ENCODE data around the gene LRP1.

LRP1 gene

GRCh38 chr12:57127726-57128518, at the start of gene LRP1:
Gene LRP1, plus strand, starts transcription at chr12:57128483. Its CDS starts 482 bp downstream, at chr12:57128965.
- DNase-seq, result no peak

- DNase-seq, result peak; percentile 100
Measured at GRCh38 chr12:57078519-57079404, 49.5 kb upstream of the LRP1 start, which contains the start of gene NEMP1. Gene NEMP1, minus strand, starts transcription at chr12:57078791. Its CDS starts 46 bp downstream, at chr12:57078745.

DNA sequence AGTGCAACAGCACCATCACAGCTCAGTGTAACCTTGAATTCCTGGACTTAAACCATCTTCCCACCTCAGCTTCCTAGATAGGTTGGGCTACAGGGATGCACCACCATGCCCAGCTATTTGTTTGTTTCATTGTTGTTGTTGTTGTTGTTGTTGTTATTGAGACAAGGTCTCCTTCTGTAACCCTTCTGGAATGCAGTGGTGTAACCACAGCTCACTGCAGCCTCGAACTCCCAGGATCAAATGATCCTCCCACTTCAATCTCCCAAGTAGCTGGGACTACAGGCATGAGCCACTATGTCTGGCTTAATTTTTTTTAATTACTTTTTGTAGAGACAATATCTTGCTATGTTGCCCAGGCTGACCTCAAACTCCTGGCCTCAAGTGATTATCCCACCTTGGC, 48.5 kb upstream of the LRP1 start:
- DNase-seq, result no peak

GRCh38 chr12:57080855-57081254, 47.4 kb upstream of the LRP1 start:
- peak; percentile 23 for DNase-seq

- DNase-seq, result peak; percentile 84
Measured at GRCh38 chr12:57085999-57086492, 42.2 kb upstream of the LRP1 start.

- peak; percentile 82 for DNase-seq
Measured at GRCh38 chr12:57086493-57087009, 41.7 kb upstream of the LRP1 start.

DNA sequence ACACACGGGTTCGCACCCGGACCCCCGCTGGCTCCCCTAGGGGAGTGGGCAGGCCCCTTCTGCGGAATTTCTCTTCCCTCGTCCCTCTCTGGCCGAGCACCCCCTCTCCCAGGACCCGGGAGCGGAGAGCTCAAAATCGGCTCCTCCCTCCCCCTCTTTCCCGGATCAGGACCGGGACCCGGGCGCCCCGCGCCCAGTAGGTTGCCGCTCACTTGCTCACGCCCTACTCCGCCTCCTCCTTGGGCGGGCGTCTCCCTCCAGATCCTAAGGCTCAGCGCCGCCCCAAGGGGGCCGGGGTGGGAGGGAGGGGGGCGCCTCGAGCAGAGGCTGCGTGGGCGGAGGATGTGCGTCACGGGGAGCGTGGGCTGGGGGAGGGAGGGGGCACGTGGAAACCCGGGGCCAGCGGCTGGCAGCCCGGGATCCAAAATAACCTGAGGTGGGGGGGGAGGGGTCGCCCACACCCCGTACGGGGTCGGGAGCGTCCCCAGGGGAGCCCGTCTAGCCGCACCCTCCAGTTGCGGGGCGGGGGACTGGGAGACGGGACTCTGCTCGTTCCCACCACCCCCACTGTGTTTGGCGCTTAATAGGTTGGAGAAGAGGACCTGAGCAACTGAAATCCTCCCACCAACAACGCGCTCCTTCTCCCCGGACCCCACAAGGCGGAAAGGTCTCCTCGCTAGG, 41.1 kb upstream of the LRP1 start:
- DNase-seq, result peak; percentile 85

DNA sequence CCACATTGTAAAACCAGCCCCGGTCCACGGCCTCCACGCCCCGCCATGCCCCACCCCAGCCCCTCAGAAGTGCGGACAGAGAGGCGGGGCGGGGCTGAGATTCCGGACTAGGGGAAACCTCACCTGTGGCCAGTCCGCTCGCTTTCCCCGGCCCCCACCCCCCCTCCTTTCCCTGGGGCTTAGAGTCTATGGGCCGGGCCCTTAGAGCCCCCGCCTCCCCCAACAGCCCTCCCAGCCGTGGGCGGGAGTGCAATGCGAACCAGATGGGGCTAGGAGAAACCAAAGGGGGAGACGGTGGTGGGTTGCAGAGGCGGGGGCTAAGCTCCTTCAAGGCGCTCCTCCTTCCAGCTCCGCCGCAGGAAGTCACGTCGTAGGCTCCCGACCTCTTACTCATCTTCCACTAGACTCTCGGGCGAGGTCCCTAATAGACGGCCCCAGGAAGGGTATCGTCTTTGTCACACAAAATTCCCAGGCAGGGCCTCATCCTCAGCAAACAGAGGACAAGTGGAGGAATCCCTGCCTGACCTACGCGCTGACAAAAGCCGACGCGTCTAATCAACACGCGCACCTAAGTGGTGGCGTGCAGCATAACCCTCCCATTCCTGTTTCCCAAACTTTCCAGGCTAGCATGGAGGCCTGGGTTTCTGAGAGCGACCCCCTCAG, 40.5 kb upstream of the LRP1 start:
- peak; percentile 90 for DNase-seq

- peak; percentile 96 for DNase-seq
Measured at GRCh38 chr12:57088354-57089270, 39.7 kb upstream of the LRP1 start, which contains the start of gene NAB2. Gene NAB2, plus strand, starts transcription at chr12:57089114. Its CDS starts 158 bp downstream, at chr12:57089272.

GRCh38 chr12:57089271-57090245, 38.7 kb upstream of the LRP1 start:
- peak; percentile 80 for DNase-seq

DNA sequence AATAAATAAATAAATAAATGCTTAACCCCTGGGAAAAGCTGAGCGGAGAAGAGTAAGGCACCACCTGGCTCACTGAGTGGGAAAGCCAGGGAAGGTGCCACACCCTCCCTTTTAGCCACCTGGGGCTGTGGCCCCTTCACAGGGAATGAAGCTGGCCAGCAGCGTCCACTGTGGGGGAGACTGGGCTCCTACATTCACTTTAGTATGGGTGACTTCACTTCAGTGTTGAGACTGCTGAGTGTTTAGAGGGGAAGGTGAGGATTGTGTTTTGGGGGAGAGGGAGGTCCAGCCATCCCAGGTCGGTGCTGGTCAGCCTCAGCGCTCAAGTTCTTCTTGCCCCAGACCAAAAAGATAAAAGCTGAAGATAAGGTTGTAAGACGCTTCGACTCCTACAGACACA, 37.8 kb upstream of the LRP1 start:
- DNase-seq, result no peak

DNA sequence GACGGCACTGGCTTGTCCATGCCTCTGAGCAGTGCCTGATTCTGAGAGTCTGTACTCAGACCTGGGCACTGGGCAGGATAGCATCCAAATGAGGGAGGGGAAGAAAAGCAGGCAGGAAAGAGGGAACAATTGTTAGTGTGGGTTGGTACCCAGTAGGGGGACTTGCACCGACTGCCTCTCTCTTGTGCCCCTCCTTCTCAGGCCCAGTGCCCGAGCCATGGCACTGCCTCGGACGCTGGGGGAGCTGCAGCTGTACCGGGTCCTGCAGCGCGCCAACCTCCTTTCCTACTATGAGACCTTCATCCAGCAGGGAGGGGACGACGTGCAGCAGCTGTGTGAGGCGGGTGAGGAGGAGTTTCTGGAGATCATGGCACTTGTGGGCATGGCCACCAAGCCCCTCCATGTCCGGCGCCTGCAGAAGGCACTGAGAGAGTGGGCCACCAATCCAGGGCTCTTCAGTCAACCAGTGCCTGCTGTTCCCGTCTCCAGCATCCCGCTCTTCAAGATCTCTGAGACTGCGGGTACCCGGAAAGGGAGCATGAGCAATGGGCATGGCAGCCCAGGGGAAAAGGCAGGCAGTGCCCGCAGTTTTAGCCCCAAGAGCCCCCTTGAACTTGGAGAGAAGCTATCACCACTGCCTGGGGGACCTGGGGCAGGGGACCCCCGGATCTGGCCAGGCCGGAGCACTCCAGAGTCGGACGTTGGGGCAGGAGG, 37.2 kb upstream of the LRP1 start:
- DNase-seq, result no peak

- no peak for DNase-seq
Measured at GRCh38 chr12:57091638-57092528, 36.4 kb upstream of the LRP1 start.

- DNase-seq, result no peak
Measured at GRCh38 chr12:57092529-57092862, 35.8 kb upstream of the LRP1 start.

DNA sequence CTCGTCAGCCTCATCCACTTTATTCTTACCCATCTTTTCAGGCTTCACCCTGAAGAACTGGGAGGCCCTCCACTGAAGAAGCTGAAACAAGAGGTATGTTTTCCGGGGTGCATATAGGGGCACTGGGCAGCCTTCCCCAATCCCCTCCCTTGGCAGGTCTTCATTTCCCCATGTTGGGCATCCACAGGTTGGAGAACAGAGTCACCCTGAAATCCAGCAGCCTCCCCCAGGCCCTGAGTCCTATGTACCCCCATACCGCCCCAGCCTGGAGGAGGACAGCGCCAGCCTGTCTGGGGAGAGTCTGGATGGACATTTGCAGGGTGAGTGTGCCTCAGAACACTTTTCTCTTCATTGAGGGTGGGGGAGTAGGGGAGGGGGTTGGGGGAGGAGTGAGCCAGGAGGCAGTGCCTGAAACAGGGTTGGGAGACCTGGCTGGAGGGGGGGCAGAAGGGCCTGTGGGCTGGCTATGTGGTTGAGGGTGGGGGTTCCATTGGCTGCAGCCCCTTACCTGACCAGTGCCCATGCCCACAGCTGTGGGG, 35.3 kb upstream of the LRP1 start:
- no peak for DNase-seq

DNA sequence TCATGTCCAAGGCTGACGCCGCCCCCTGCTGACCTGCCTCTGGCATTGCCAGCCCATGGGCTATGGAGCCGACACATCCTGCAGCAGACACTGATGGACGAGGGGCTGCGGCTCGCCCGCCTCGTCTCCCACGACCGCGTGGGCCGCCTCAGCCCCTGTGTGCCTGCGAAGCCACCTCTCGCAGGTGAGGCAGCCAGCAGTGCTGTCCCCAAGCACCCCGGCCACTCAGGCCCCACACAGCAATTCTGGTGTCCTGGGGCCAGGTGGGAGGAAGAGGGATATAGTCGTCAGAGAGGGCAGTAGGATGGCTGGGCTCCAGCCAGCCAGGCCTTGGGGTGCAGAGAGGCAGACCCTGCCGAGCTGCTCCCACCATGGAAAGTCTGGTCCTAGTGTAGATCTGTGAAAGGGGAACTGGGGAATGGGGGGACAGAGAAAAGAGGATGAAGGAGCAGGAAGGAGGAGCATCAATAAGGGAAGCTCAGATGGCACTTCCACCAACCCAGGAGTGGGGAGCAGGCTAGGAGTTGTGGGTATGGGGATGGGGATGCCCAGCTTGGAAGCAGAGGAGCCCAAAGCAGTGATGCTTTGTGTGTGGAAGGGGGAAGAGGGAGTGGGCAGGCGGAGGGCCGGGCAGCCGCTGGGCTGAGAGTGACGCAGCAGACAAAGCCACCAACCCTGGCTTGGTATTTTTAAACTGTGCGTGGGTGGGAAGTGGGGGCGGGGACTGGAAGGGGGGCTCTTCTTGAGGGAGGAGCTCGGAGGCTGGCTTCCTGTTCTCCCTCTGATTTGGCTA, 34.7 kb upstream of the LRP1 start:
- DNase-seq, result peak; percentile 65
